ENCODE data around the gene NRIP2.

The NRIP2 gene

GRCh38 chr12:2844786-2845185 lies 10.0 kb upstream of the NRIP2 start:
- DNase-seq: no peak

- DNase-seq: no peak
These were observed 8.1 kb upstream of the NRIP2 start for GRCh38 chr12:2842948-2843347.

- DNase-seq: no peak
These were observed 6.3 kb upstream of the NRIP2 start for GRCh38 chr12:2841056-2841650.

GRCh38 chr12:2836574-2836973 lies 1.7 kb upstream of the NRIP2 start:
- DNase-seq: no peak

- DNase-seq: no peak
These were observed 1.0 kb upstream of the NRIP2 start for GRCh38 chr12:2835691-2836403.

- DNase-seq: no peak
These were observed 1.0 kb downstream of the NRIP2 start for GRCh38 chr12:2833810-2834209.

- DNase-seq: no peak
These were observed 1.5 kb downstream of the NRIP2 start for GRCh38 chr12:2833327-2833726.

- DNase-seq: no peak
These were observed 2.2 kb downstream of the NRIP2 start for GRCh38 chr12:2832550-2833127.

GRCh38 chr12:2829275-2829674 lies 5.6 kb downstream of the NRIP2 start:
- DNase-seq: no peak

GRCh38 chr12:2826721-2827515 lies 7.9 kb downstream of the NRIP2 start:
- DNase-seq: no peak

GRCh38 chr12:2826036-2826435 lies 8.8 kb downstream of the NRIP2 start:
- no peak for DNase-seq

- DNase-seq: no peak
These were observed 9.7 kb downstream of the NRIP2 start for GRCh38 chr12:2825132-2825531.

GRCh38 chr12:2824541-2824940 lies 10.3 kb downstream of the NRIP2 start:
- DNase-seq: no peak

- no peak for DNase-seq
These were observed 11.4 kb downstream of the NRIP2 start for GRCh38 chr12:2823483-2823882.

GRCh38 chr12:2820432-2820831 lies 14.4 kb downstream of the NRIP2 start:
- DNase-seq: no peak

- DNase-seq: no peak
These were observed 15.0 kb downstream of the NRIP2 start for GRCh38 chr12:2819810-2820209.

GRCh38 chr12:2813214-2814185 lies 21.3 kb downstream of the NRIP2 start:
- DNase-seq: no peak

- DNase-seq: peak; percentile 93
These were observed 22.3 kb downstream of the NRIP2 start, which contains the start of gene ITFG2 for GRCh38 chr12:2812290-2813213. Gene ITFG2, plus strand, starts transcription at chr12:2812668. Its CDS starts 93 bp downstream, at chr12:2812761.

- DNase-seq: no peak
These were observed 23.0 kb downstream of the NRIP2 start for GRCh38 chr12:2811801-2812200.

GRCh38 chr12:2806700-2807099 lies 28.1 kb downstream of the NRIP2 start:
- no peak for DNase-seq

GRCh38 chr12:2805143-2805520 lies 29.7 kb downstream of the NRIP2 start:
- no peak for DNase-seq
